HL-60 (cell line): Measurements from ENCODE around the gene RILPL2.

Source experiments
- CTCF ChIP-seq: IDR thresholded peaks from one replicate; pipeline ENCODE4 v1.5.1; 2011; ENCODE audit warnings: low read length, control low read depth, inconsistent platforms; ENCODE audit not compliant: insufficient read depth
- GABPA ChIP-seq: IDR thresholded peaks from 2 replicates; pipeline ENCODE4 v1.6.1; 2012; ENCODE audit warnings: low read depth
- POLR2AphosphoS5 ChIP-seq: IDR thresholded peaks from 2 replicates; pipeline ENCODE4 v1.6.1; 2012; ENCODE audit warnings: low read depth
- REST ChIP-seq: IDR thresholded peaks from 2 replicates; pipeline ENCODE4 v1.6.1; 2012; ENCODE audit warnings: low read depth; ENCODE audit not compliant: insufficient replicate concordance
- SPI1 ChIP-seq: IDR thresholded peaks from 2 replicates; pipeline ENCODE4 v1.6.1; 2012; ENCODE audit warnings: low read depth, mild to moderate bottlenecking, borderline replicate concordance

- no peak for TF ChIP-seq CTCF
- TF ChIP-seq REST, result no peak
- no peak for TF ChIP-seq GABPA
- no peak for TF ChIP-seq SPI1
- TF ChIP-seq POLR2AphosphoS5, result no peak
Observed at GRCh38 chr12:123388951-123389559, 47.4 kb downstream of the RILPL2 start.
